ENCODE data around the gene IGF1R. TPM values are rescaled to one million over a fixed set of nuclear protein-coding genes. Genes with fewer than 3 reads are reported as not detected.
A peak's percentile ranks its signal among the peaks of the same experiment; 100 is the strongest.

The IGF1R gene
- total and polyA plus RNA-seq, 2 experiments from 2014 or later, result 10.8 to 42.9 TPM

DNA sequence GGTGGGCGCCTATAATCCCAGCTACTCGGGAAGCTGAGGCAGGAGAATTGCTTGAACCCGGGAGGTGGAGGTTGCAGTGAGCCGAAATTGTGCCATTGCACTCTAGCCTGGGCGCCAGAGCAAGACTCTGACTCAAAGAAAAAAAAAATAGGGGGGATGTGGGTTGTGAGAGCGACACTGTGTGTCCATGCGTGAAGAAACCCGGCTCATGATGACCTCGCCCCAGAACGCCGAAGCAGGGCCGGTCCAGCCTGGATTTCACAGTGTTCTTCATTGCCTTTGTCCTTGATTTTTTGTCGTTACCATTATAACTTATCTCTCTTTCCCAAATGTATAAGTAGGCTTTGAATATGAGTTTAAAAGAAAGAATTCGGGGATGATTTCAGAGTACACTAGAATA lies 230.5 kb downstream of the IGF1R start:
- H3K79me2 ChIP-seq, result peaks cover 86% of the 10 kb centered on the region
- no peaks in the 10 kb centered on the region for H3K27me3 ChIP-seq
- no peak for TF ChIP-seq EZH2 (IDR thresholded peaks at IDR 0.05; ENCODE audit: borderline replicate concordance)
- no peak for TF ChIP-seq EZH2phosphoT487 (IDR thresholded peaks at IDR 0.05; ENCODE audit: low read depth, severe bottlenecking, unreplicated experiment)
- no peak for TF ChIP-seq CTCF (IDR thresholded peaks at IDR 0.05; ENCODE audit: poor library complexity)
- no peak overlapping the region for H2AFZ ChIP-seq
- H3K9me2 ChIP-seq (replicated peaks; ENCODE audit: insufficient read depth), result no peaks in the 10 kb centered on the region
- H3K4me3 ChIP-seq, result no peak overlapping the region
- peaks cover 21% of the 10 kb centered on the region for H4K20me1 ChIP-seq (ENCODE audit: insufficient read depth, poor library complexity, severe bottlenecking)
- H3K27ac ChIP-seq, result no peak overlapping the region
- no peaks in the 10 kb centered on the region for H3K9me3 ChIP-seq (ENCODE audit: low read depth)
- 95% methylated on average over 14 of the region's 14 CpGs for WGBS (ENCODE audit: low lambda C conversion rate, missing lambda C conversion rate)
- peaks cover 26% of the 10 kb centered on the region for H3K4me1 ChIP-seq (ENCODE audit: insufficient read depth)
- H3K36me3 ChIP-seq (replicated peaks; ENCODE audit: insufficient read depth, low read depth), result no peaks in the 10 kb centered on the region
- DNase-seq (ENCODE audit: low spot score), result no peak
- no peak overlapping the region for H3K4me2 ChIP-seq

DNA sequence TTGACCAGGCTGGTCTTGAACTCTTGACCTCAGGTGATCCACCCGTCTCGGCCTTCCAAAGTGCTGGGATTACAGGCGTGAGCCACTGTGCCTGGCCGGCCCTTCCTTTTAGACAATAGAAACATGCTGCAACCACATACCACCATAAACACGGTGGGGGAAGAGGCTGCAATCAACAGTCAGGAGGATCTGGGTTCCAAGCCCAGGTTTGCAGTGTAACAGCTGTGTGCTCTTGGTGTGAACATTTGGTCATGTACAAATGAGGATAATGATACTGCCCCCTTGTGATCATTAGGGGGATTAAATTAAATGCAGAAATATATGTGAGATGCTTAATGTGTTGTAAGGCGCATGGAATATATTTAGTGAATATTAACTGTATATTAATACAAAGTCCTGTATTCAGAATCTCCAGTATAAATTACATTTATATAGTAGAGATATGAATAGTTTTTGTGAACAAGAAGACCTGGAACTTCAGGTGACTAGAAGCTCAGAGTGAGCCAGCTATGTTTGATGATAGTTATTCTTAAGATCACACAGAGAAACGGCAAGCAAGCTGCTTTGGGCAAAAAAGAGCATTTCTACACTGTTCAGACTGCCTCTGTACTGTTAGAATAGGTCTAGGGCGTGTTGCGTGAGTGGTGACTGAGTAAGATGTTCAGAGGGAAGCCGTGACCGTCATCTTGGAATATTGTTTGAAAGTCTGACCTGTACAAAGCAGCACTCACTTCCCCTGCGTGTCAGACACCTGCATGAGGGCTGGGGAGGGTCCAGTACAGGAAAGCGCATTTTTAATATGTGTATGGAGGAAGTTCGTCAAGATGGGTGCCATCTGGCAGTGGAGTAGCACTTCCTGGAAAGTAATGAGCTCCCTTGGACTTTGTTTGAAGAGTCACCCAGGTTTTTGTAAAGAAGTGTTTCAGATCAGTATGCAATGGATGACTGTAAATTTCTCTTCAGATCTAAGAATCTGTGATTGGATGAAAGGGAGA lies 233.5 kb downstream of the IGF1R start:
- Histone ChIP-seq H3K9me2 (replicated peaks; ENCODE audit: insufficient read depth) (no peaks in the 10 kb centered on the region), H3K4me3 (no peak overlapping the region), H4K20me1 (ENCODE audit: insufficient read depth, poor library complexity, severe bottlenecking) (peaks cover 13% of the 10 kb centered on the region), H3K9me3 (ENCODE audit: low read depth) (no peaks in the 10 kb centered on the region), H3K79me2 (peaks cover 76% of the 10 kb centered on the region), H3K4me1 (ENCODE audit: insufficient read depth) (peaks cover 2% of the 10 kb centered on the region), H3K27me3 (no peaks in the 10 kb centered on the region), H3K27ac (no peak overlapping the region), H3K4me2 (no peak overlapping the region), H2AFZ (no peak overlapping the region), H3K36me3 (replicated peaks; ENCODE audit: insufficient read depth, low read depth) (no peaks in the 10 kb centered on the region)
- TF ChIP-seq EZH2 (IDR thresholded peaks at IDR 0.05; ENCODE audit: borderline replicate concordance) (no peak), EZH2phosphoT487 (IDR thresholded peaks at IDR 0.05; ENCODE audit: low read depth, severe bottlenecking, unreplicated experiment) (no peak), CTCF (IDR thresholded peaks at IDR 0.05; ENCODE audit: poor library complexity) (peak; percentile 49)
- peak; percentile 43 for DNase-seq (ENCODE audit: low spot score)
- 86% methylated on average over 14 of the region's 14 CpGs for WGBS (ENCODE audit: low lambda C conversion rate, missing lambda C conversion rate)

- H2AFZ ChIP-seq, result no peak overlapping the region
- no peaks in the 10 kb centered on the region for H3K9me3 ChIP-seq (ENCODE audit: low read depth)
- WGBS (ENCODE audit: low lambda C conversion rate, missing lambda C conversion rate), result 87% methylated on average over 11 of the region's 11 CpGs
- H3K79me2 ChIP-seq, result peaks cover 82% of the 10 kb centered on the region
- no peak overlapping the region for H3K4me2 ChIP-seq
- H3K4me3 ChIP-seq, result no peak overlapping the region
- H4K20me1 ChIP-seq (ENCODE audit: insufficient read depth, poor library complexity, severe bottlenecking), result peaks cover 10% of the 10 kb centered on the region
- TF ChIP-seq CTCF (IDR thresholded peaks at IDR 0.05; ENCODE audit: poor library complexity) (no peak), EZH2 (IDR thresholded peaks at IDR 0.05; ENCODE audit: borderline replicate concordance) (no peak), EZH2phosphoT487 (IDR thresholded peaks at IDR 0.05; ENCODE audit: low read depth, severe bottlenecking, unreplicated experiment) (no peak)
- H3K27ac ChIP-seq, result no peak overlapping the region
- H3K9me2 ChIP-seq (replicated peaks; ENCODE audit: insufficient read depth), result no peaks in the 10 kb centered on the region
- no peak for DNase-seq (ENCODE audit: low spot score)
- H3K4me1 ChIP-seq (ENCODE audit: insufficient read depth), result no peaks in the 10 kb centered on the region
- no peaks in the 10 kb centered on the region for H3K36me3 ChIP-seq (replicated peaks; ENCODE audit: insufficient read depth, low read depth)
- H3K27me3 ChIP-seq, result no peaks in the 10 kb centered on the region
Measured at GRCh38 chr15:98883478-98883877, 235.1 kb downstream of the IGF1R start.
